HFFc6 (cell line): ENCODE results near the gene TRPM2. TPM values are rescaled to one million over a fixed set of nuclear protein-coding genes. Genes with fewer than 3 reads are reported as not detected.

Experiments
- DNase-seq: peaks from one replicate; pipeline ENCODE4 v3.0.0-alpha.2; 2018
- H3K27ac Mint-ChIP-seq: 2 replicates; pipeline ENCODE4 v1.8.0; 2020; ENCODE audit warnings: mild to moderate bottlenecking, mixed read lengths
- H3K27me3 Mint-ChIP-seq: 2 replicates; pipeline ENCODE4 v1.8.0; 2021; ENCODE audit warnings: mild to moderate bottlenecking, moderate library complexity, mixed read lengths; ENCODE audit not compliant: insufficient read depth
- H3K36me3 Mint-ChIP-seq: 2 replicates; pipeline ENCODE4 v1.8.0; 2021; ENCODE audit warnings: low read depth, mixed read lengths
- H3K4me1 Mint-ChIP-seq: 2 replicates; pipeline ENCODE4 v1.8.0; 2020; ENCODE audit warnings: low read depth, mixed read lengths
- H3K4me3 Mint-ChIP-seq: 2 replicates; pipeline ENCODE4 v1.8.0; 2020; ENCODE audit warnings: mild to moderate bottlenecking, moderate library complexity, mixed read lengths
- H3K9me3 Mint-ChIP-seq: 2 replicates; pipeline ENCODE4 v1.8.0; 2020; ENCODE audit warnings: mild to moderate bottlenecking, mixed read lengths
- CTCF ChIP-seq: fragments of 200-600 bp; sonication (generic); IDR thresholded peaks from 2 replicates; pipeline ENCODE4 v1.5.0; 2021; ENCODE audit warnings: antibody characterized with exemption, mild to moderate bottlenecking
- total RNA-seq, 6 experiments: library from RNA; stranded (reverse); fragmentation: NEBNext Ultra II Directional; extraction: Animal tissue kit (Norgen Biotek cat#: 25700); gene quantifications; 2 replicates in 1 of 6; 3 replicates in 5 of 6; pipeline ENCODE4 v1.2.3, GENCODE V29; 2021

TRPM2 gene
- total RNA-seq, 6 experiments from 2014 or later: 0.09 to 0.31 (median 0.20) TPM; not detected in 2

DNA sequence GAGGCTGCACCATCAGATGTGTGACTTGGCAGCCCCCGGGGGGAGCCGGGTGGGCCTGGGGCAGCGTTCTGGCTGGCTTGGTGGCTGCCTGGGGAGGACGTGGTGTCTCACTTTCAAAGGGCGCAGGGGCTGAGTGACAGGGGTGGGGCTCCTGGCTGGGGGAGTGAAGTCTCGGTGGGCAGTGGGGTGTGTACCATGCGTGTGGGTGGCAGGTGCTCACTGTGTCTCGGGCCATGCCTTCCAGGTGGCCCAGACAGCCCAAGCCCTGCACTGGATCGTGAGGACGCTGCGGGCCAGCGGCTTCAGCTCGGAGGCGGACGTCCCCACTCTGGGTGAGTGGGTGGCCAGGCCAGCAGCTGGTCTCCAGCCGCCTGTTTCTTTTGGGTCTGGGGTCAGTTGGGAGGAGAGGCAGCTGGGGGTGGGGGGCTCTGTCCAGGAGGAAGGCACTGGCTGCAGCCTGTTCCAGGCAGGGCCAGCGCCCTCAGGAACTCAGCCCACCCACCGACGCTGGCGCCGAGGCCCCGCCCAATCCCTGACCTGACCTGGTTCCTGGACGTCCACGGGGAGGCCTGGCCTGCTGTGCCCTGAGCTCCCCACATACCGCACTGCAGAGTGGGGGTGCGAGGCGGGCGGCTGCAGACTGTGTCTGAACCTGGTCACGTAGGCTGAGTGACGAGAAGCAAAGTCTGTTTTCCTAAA, 71.3 kb downstream of the TRPM2 start:
- Mint-ChIP-seq H3K27ac (no peak overlapping the region), H3K4me3 (no peak overlapping the region), H3K9me3 (peaks cover 40% of the 10 kb centered on the region), H3K4me1 (no peaks in the 10 kb centered on the region), H3K27me3 (peaks cover 5% of the 10 kb centered on the region), H3K36me3 (peaks cover under 1% of the 10 kb centered on the region; the same call in 1 of the 2 replicates)
- DNase-seq: no peak
- TF ChIP-seq CTCF: no peak

DNA sequence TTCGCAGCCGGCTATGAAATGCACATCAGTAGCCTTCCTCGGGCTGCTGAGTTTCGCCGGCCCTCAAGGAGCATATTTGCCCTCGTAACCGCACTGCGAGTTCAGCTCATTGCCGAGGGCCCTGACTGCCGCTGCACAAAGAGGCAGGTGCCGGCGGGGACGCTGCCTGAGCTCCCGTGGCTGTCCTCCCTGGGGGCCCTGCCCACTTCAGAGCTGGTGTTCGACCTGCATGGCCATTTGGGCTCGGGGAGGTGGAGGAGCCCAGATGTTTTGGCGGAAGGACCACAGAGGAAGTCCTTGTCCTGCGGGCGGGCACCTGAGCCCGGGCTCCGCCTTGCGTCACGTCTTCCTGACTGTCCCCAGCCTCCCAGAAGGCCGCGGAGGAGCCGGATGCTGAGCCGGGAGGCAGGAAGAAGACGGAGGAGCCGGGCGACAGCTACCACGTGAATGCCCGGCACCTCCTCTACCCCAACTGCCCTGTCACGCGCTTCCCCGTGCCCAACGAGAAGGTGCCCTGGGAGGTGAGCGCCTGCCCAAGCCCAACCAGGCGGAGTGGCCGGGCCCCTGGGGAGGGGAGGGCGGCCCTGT, 72.0 kb downstream of the TRPM2 start:
- H3K9me3 Mint-ChIP-seq: peaks cover 40% of the 10 kb centered on the region
- no peaks in the 10 kb centered on the region for H3K36me3 Mint-ChIP-seq
- no peak for DNase-seq
- H3K27ac Mint-ChIP-seq: no peak overlapping the region
- no peak for TF ChIP-seq CTCF
- peaks cover 5% of the 10 kb centered on the region for H3K27me3 Mint-ChIP-seq
- no peak overlapping the region for H3K4me3 Mint-ChIP-seq
- H3K4me1 Mint-ChIP-seq: no peaks in the 10 kb centered on the region

DNA sequence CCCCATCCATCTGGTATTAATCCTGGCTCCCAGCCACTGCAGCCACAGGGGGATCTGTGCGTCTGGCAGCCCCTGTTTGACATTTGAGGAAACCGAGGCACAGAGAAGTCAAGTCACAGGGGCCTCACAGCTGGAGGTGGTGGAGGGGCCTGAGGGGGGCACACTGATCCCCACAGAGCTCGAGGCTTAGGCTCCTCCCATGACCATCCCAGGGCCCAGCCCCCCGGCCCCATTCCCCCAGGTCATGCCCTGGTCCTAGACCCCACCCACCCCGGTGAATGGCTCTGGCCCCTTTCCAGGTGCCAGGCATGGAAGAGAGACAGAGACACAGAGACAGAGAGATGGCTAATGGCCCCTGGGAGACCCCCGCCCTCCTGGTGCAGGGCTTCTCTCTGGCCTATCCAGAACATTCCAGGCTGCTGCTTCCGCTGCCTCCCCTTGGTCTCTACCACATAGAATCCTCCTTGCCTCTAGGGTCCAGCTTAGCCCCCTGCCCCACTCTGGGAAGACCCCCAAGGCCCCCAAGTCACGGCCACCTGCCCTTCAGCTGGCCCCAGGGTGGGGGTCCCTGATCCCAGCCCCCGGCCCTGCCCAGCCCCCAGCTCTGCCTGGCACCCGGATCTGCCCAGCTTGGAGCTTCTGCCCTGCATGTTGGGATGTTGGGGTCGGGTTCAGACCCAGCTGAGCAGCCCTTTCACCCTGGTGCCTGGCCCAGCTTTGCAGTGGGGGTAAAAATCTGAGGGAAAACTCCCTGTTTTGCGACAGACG, 72.7 kb downstream of the TRPM2 start:
- H3K9me3 Mint-ChIP-seq: peaks cover 41% of the 10 kb centered on the region
- TF ChIP-seq CTCF: no peak
- no peak overlapping the region for H3K27ac Mint-ChIP-seq
- no peaks in the 10 kb centered on the region; the same call in 1 of the 2 replicates for H3K36me3 Mint-ChIP-seq
- H3K4me1 Mint-ChIP-seq: no peaks in the 10 kb centered on the region
- H3K4me3 Mint-ChIP-seq: no peak overlapping the region
- DNase-seq: no peak
- H3K27me3 Mint-ChIP-seq: peaks cover 5% of the 10 kb centered on the region

DNA sequence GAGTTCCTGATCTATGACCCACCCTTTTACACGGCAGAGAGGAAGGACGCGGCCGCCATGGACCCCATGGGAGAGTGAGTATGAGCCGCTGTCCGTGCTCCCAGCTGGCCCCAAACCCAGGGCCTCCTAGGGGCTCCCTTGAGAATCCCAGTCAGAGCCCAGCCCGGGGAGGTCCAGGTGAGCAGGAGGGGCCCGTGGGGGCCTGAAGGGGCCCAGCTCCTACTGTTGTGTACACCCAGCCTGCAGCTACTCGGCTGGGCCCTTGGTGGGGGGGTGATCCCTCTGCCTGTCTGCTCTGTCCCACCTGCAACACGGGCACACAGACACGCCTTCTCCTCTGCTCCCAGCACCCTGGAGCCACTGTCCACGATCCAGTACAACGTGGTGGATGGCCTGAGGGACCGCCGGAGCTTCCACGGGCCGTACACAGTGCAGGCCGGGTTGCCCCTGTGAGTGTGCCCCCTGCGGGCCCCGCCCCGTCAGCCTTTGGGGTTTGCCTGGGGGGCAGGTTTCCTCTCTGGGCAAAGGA, 73.3 kb downstream of the TRPM2 start:
- Mint-ChIP-seq H3K27ac (no peak overlapping the region), H3K4me1 (no peaks in the 10 kb centered on the region), H3K27me3 (peaks cover 6% of the 10 kb centered on the region), H3K36me3 (peaks cover 1% of the 10 kb centered on the region), H3K9me3 (peaks cover 44% of the 10 kb centered on the region), H3K4me3 (no peak overlapping the region)
- DNase-seq: no peak
- no peak for TF ChIP-seq CTCF

DNA sequence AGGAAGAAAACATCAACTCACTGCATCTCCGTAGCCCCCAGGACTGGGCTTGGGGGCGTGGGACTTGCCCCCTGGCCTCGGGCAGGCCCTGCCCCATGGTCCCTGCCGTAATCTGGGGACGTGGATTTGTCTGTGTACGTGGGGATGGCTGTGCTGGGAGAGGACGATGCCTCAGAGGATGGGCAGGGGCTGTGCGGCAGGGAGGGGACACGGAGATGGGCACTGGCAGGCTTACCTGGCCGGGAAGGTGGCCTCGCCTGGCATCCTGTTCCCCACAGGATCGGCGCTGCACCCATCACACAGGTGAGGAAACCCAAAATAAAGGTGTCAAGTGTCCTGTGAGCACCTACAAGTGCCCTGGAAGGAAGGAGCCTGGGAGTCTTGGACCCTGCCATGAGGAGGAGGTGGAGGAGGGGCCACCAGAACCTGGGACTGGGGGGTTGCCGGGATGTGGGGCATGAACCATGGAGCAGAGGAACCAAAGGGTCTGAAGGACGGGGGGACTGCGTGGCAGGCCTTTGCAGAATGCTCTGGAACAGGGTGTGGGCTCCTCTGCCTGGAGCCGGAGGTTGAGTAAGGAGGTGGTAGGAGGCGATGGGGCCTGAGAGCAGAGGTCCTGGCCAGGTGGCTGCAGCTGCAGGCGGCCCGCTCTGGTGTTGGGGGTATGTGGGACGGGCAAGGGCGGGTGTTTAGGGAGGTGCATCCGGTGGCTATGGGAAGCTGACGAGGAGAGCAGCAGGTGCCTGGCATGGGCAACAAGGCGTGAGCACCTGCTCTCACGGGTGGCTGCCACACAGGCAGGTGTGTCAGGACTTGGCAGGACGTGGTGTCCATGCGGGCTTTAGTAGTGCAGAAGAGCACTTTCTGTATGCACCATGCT, 74.1 kb downstream of the TRPM2 start:
- no peak overlapping the region for H3K27ac Mint-ChIP-seq
- TF ChIP-seq CTCF: no peak
- no peak for DNase-seq
- no peak overlapping the region for H3K4me3 Mint-ChIP-seq
- H3K36me3 Mint-ChIP-seq: peaks cover 7% of the 10 kb centered on the region
- no peaks in the 10 kb centered on the region for H3K4me1 Mint-ChIP-seq
- H3K27me3 Mint-ChIP-seq: peaks cover 6% of the 10 kb centered on the region
- H3K9me3 Mint-ChIP-seq: peaks cover 48% of the 10 kb centered on the region
